ENCODE results near the gene KCTD17. TPM values are rescaled to one million over a fixed set of nuclear protein-coding genes. Genes with fewer than 3 reads are reported as not detected.

Gene KCTD17
- total RNA-seq, 2 donors from 2014 or later: 26.1 to 31.5 TPM

DNA sequence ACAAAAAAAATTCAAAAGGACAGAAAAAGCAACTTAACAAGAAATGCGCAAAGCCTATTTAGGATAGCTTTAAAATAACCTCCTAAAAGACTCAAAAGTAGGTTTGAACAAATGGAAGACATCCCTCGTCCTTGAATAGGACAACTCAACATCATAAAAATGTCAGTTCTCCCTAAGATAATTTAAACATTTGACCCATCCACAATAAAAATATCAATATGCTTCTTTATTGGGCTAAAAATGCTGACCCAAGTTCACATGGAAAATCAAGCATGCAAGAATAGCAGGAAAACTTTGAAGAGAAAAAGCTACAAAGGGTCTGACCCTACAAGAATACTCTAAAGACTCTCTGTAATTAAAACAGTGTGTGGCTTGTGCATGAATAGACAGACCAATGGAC lies 12.1 kb upstream of the KCTD17 start:
- no peaks in the 10 kb centered on the region for H3K9me3 ChIP-seq (ENCODE audit: control insufficient read depth, low read length, poor library complexity, severe bottlenecking)
- ATAC-seq: no peak
- Mint-ChIP-seq H3K36me3 (ENCODE audit: low read depth) (no peaks in the 10 kb centered on the region), H3K27ac (no peak overlapping the region), H3K27me3 (peaks cover 45% of the 10 kb centered on the region), H3K4me3 (no peak overlapping the region), H3K4me1 (no peaks in the 10 kb centered on the region)
- no peak for DNase-seq

GRCh38 chr22:37043209-37043827 lies 8.2 kb upstream of the KCTD17 start:
- H3K36me3 Mint-ChIP-seq (ENCODE audit: low read depth): no peaks in the 10 kb centered on the region
- ATAC-seq (no peak), DNase-seq (no peak)
- H3K27ac Mint-ChIP-seq: peak overlapping the region; percentile 24
- no peaks in the 10 kb centered on the region for H3K9me3 ChIP-seq (ENCODE audit: control insufficient read depth, low read length, poor library complexity, severe bottlenecking)
- peaks cover 19% of the 10 kb centered on the region for H3K27me3 Mint-ChIP-seq
- H3K4me1 Mint-ChIP-seq: peaks cover 2% of the 10 kb centered on the region
- H3K4me3 Mint-ChIP-seq: no peak overlapping the region

- ATAC-seq (peak; percentile 78), DNase-seq (peak in 1 of 3 donors; percentile 27)
- no peaks in the 10 kb centered on the region for H3K36me3 Mint-ChIP-seq (ENCODE audit: low read depth)
- H3K9me3 ChIP-seq (ENCODE audit: control insufficient read depth, low read length, poor library complexity, severe bottlenecking): no peaks in the 10 kb centered on the region
- no peak overlapping the region for H3K27ac Mint-ChIP-seq
- H3K4me1 Mint-ChIP-seq: peaks cover 2% of the 10 kb centered on the region
- peaks cover 19% of the 10 kb centered on the region for H3K27me3 Mint-ChIP-seq
- H3K4me3 Mint-ChIP-seq: no peak overlapping the region
Observed at GRCh38 chr22:37043828-37044538, 7.6 kb upstream of the KCTD17 start.

GRCh38 chr22:37044634-37045625 lies 6.6 kb upstream of the KCTD17 start:
- no peak for ATAC-seq
- Mint-ChIP-seq H3K27me3 (peaks cover 16% of the 10 kb centered on the region), H3K4me1 (peaks cover 2% of the 10 kb centered on the region), H3K27ac (no peak overlapping the region), H3K36me3 (ENCODE audit: low read depth) (no peaks in the 10 kb centered on the region), H3K4me3 (no peak overlapping the region)
- H3K9me3 ChIP-seq (ENCODE audit: control insufficient read depth, low read length, poor library complexity, severe bottlenecking): no peaks in the 10 kb centered on the region
- no peak for DNase-seq

DNA sequence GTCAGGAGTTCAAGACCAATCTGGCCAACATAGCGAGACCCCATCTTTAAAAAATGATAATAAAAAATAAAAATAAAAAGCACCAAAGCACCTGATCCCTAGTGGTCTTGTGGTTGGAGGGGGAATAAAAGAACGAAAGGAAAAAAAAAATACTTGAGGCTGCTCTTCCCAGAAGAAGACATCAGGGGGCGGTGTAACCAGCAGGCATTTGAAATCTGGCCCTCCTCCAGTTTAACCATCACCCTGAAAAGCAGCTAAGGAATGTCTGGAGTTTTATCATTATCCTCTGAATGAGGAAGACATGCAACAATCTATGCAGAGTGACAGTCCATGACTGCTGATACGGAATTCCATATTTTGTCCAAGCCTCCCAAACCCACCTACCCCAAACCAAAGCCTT lies 5.6 kb upstream of the KCTD17 start:
- H3K36me3 Mint-ChIP-seq (ENCODE audit: low read depth): no peaks in the 10 kb centered on the region

GRCh38 chr22:37046589-37046988 lies 5.0 kb upstream of the KCTD17 start:
- DNase-seq (no peak), ATAC-seq (no peak)
- Mint-ChIP-seq H3K27ac (no peak overlapping the region), H3K36me3 (ENCODE audit: low read depth) (no peaks in the 10 kb centered on the region), H3K4me1 (peaks cover 2% of the 10 kb centered on the region), H3K4me3 (no peak overlapping the region), H3K27me3 (peaks cover 1% of the 10 kb centered on the region)
- H3K9me3 ChIP-seq (ENCODE audit: control insufficient read depth, low read length, poor library complexity, severe bottlenecking): no peaks in the 10 kb centered on the region

More for the DNA sequence above, 5.6 kb upstream of the KCTD17 start:
- no peak for DNase-seq
- no peak overlapping the region for H3K27ac Mint-ChIP-seq
- H3K9me3 ChIP-seq (ENCODE audit: control insufficient read depth, low read length, poor library complexity, severe bottlenecking): no peaks in the 10 kb centered on the region
- H3K27me3 Mint-ChIP-seq: peaks cover 8% of the 10 kb centered on the region
- peaks cover 2% of the 10 kb centered on the region for H3K4me1 Mint-ChIP-seq
- no peak for ATAC-seq
- H3K4me3 Mint-ChIP-seq: no peak overlapping the region

DNA sequence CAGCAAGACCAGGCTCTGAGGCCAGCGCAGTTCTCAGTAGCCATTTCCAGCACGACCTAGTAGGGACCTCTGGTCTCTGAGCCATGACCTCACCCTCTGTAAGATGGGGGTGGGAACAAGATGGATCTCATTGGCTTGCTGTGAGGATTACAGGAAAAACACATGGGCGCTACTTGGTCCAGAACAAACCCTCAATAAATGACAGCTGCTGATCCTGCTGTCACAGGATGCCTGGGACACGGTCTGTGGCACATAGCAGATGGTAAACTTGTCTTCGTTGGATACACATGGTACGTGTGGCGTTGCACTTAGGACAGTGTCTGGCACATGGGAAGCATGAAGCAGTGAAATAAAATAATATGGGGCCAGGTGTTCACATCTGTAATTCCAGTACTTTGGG lies 4.5 kb upstream of the KCTD17 start:
- Mint-ChIP-seq H3K4me1 (peaks cover 2% of the 10 kb centered on the region), H3K27ac (no peak overlapping the region), H3K27me3 (no peaks in the 10 kb centered on the region), H3K4me3 (no peak overlapping the region), H3K36me3 (ENCODE audit: low read depth) (no peaks in the 10 kb centered on the region)
- no peaks in the 10 kb centered on the region for H3K9me3 ChIP-seq (ENCODE audit: control insufficient read depth, low read length, poor library complexity, severe bottlenecking)
- no peak for ATAC-seq
- no peak for DNase-seq

- Mint-ChIP-seq H3K4me3 (no peak overlapping the region), H3K36me3 (ENCODE audit: low read depth) (no peaks in the 10 kb centered on the region), H3K27me3 (no peaks in the 10 kb centered on the region), H3K27ac (no peak overlapping the region), H3K4me1 (peaks cover 7% of the 10 kb centered on the region)
- ATAC-seq: no peak
- DNase-seq: no peak
- H3K9me3 ChIP-seq (ENCODE audit: control insufficient read depth, low read length, poor library complexity, severe bottlenecking): no peaks in the 10 kb centered on the region
Observed at GRCh38 chr22:37048133-37048532, 3.4 kb upstream of the KCTD17 start.

- H3K36me3 Mint-ChIP-seq (ENCODE audit: low read depth): no peaks in the 10 kb centered on the region
- H3K9me3 ChIP-seq (ENCODE audit: control insufficient read depth, low read length, poor library complexity, severe bottlenecking): no peaks in the 10 kb centered on the region
- no peaks in the 10 kb centered on the region for H3K27me3 Mint-ChIP-seq
- no peak overlapping the region for H3K4me3 Mint-ChIP-seq
- DNase-seq (no peak), ATAC-seq (no peak)
- H3K4me1 Mint-ChIP-seq: peaks cover 7% of the 10 kb centered on the region
- no peak overlapping the region for H3K27ac Mint-ChIP-seq
Observed at GRCh38 chr22:37049224-37049623, 2.3 kb upstream of the KCTD17 start.

- DNase-seq: no peak
- Mint-ChIP-seq H3K4me3 (peak overlapping the region; percentile 87), H3K4me1 (peaks cover 4% of the 10 kb centered on the region), H3K27ac (no peak overlapping the region), H3K27me3 (no peaks in the 10 kb centered on the region), H3K36me3 (ENCODE audit: low read depth) (no peaks in the 10 kb centered on the region)
- H3K9me3 ChIP-seq (ENCODE audit: control insufficient read depth, low read length, poor library complexity, severe bottlenecking): no peaks in the 10 kb centered on the region
- ATAC-seq: no peak
Observed at GRCh38 chr22:37050913-37051312, 629 bp upstream of the KCTD17 start.

- no peak overlapping the region for H3K27ac Mint-ChIP-seq
- ATAC-seq (no peak), DNase-seq (no peak)
- H3K4me1 Mint-ChIP-seq: peaks cover 7% of the 10 kb centered on the region
- H3K36me3 Mint-ChIP-seq (ENCODE audit: low read depth): no peaks in the 10 kb centered on the region
- no peaks in the 10 kb centered on the region for H3K27me3 Mint-ChIP-seq
- H3K9me3 ChIP-seq (ENCODE audit: control insufficient read depth, low read length, poor library complexity, severe bottlenecking): no peaks in the 10 kb centered on the region
- H3K4me3 Mint-ChIP-seq: peak overlapping the region; percentile 87
Observed at GRCh38 chr22:37052386-37053309, 1.1 kb downstream of the KCTD17 start.

DNA sequence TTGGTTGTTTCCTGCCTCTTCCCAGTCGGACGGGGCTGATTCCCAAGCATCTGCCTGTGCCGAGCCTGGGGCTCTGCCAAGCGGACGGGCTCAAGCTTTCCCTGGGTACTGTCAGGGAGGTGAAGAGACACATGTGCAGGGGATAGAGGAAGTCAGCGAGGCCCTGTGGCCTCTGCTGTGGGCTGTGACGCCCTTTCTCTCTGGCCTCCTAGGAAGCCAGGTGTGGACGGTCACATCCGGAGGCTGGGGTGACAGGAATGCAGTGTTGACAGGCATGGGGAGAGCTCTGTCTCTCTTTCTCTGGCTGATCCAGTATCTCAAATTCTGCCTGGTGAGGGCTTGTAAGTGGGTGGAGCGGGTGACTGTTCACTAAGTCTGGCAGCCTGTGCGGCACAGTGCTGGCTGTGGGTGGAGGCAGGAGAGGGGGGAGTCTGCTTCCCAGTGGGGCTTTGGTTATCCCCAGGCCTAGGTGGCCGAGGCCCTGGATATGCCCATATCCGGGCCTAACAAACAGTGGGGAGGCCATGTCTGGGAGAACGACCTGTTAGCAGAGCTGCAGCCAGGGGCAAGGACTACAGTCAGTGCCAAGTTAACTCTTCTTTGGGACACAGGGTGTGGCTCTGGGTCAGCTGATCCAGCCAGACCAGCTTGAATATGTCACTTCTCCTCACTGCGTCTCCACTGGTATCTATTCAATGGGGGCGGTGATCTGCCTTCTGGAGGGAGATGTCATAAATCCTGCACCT lies 1.9 kb downstream of the KCTD17 start:
- DNase-seq (no peak), ATAC-seq (no peak)
- no peaks in the 10 kb centered on the region for H3K36me3 Mint-ChIP-seq (ENCODE audit: low read depth)
- H3K4me3 Mint-ChIP-seq: peak overlapping the region; percentile 87
- H3K4me1 Mint-ChIP-seq: peaks cover 7% of the 10 kb centered on the region
- no peaks in the 10 kb centered on the region for H3K9me3 ChIP-seq (ENCODE audit: control insufficient read depth, low read length, poor library complexity, severe bottlenecking)
- no peak overlapping the region for H3K27ac Mint-ChIP-seq
- no peaks in the 10 kb centered on the region for H3K27me3 Mint-ChIP-seq

All from T-helper 17 cell (primary cell).